KOPT-K1 (cell line): ENCODE measurements around the gene SMYD5.

Experiments
- H3K27ac ChIP-seq: fragments of 200-600 bp; sonication (generic); 2 replicates; pipeline ENCODE4 v1.5.1; 2016; ENCODE audit warnings: antibody characterized with exemption, mild to moderate bottlenecking, low read depth, low read length; ENCODE audit not compliant: poor library complexity, severe bottlenecking
- H3K36me3 ChIP-seq: fragments of 200-600 bp; sonication (generic); 2 replicates; pipeline ENCODE4 v1.5.1; 2017; ENCODE audit warnings: antibody characterized with exemption, mild to moderate bottlenecking, low read length, moderate library complexity; ENCODE audit not compliant: insufficient read depth
- H3K9me3 ChIP-seq: fragments of 200-600 bp; sonication (generic); 2 replicates; pipeline ENCODE4 v1.5.1; 2017; ENCODE audit warnings: antibody characterized with exemption, low read length, mild to moderate bottlenecking; ENCODE audit not compliant: insufficient read depth, poor library complexity, severe bottlenecking

Gene SMYD5

DNA sequence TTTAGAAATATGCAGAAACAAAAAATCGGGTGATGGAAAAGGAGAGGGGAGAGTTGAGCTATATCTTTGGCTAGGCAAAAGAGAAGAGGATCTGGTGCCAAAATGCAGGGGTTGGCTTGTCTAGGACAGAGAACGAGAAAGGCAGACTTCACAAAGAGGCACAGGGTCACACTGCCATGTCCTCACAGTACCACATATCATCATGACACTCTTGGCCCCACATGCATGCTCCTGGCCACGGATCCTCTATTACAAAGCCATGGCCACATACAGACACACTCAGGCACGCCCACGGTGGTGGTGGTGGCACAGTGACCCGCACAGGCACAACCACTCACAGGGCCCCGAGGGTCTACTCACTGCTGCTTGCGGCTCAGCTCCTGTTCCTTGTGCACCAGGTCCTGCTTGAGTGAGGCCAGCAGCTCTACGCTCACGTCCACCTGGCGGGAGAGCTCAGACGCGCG is 54.4 kb downstream of the SMYD5 start:
- Histone ChIP-seq H3K36me3 (peaks cover 56% of the 10 kb centered on the region), H3K27ac (no peak overlapping the region), H3K9me3 (no peaks in the 10 kb centered on the region)

- Histone ChIP-seq H3K36me3 (peaks cover 54% of the 10 kb centered on the region), H3K27ac (peak overlapping the region; percentile 60), H3K9me3 (no peaks in the 10 kb centered on the region)
Measured at GRCh38 chr2:73268830-73269685, 55.0 kb downstream of the SMYD5 start.

DNA sequence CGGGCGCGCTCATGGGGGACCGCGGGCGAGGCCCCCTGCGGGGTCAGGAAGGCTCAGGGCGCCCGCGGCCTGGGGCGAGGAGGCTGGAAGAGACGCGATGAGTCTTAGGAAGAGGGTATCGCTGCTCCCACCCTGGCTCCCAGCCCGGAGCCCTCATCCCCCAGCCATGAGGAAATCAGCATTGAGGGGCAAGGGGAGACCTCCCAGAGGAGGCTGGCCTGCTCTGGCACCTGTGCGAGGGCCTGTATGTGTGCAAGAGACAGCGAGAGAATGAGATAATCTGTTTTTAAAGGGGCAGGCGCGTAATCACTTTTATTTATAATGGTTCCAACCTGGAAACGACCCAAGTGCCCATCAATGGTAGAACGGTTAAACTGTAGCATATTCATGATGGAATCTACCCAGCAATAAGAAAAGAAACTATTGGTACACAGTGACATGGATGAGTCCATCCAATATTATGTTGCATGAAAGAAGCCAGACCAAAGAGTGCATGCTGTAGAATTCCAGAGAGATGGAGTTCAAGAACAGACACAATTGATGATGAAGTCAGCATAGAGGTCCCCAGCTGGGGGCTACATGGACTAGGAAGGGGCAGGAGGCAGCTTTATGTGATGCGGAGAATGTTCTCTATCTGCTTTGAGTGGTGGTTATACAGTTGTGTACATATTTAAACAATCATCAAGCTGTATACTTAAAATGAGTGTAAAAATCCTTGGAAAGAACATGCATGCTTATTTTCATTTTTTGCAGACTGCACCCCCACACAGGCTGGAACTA is 55.8 kb downstream of the SMYD5 start:
- H3K27ac ChIP-seq: peak overlapping the region; percentile 60
- H3K9me3 ChIP-seq: no peaks in the 10 kb centered on the region
- peaks cover 47% of the 10 kb centered on the region for H3K36me3 ChIP-seq

DNA sequence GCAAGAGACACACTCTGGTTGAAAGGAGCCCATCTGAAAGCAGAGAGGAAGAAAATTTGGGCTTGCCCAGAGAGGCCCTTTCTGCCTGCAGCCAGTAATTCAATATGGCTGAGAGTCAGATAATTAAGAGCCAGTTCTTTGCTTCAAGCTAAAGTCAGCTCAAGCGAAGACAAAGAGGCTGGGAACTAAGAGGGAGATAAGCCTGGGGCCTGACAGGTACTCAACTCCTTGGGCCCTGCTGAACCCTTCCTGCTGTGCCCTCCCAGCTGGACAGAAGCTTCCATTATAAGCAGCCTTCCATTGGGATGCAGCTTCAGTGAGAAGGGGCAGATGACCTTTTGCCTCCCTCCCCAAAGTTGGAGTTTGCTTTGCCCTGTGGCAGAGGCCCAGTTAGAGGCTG is 58.2 kb downstream of the SMYD5 start:
- H3K36me3 ChIP-seq: peaks cover 33% of the 10 kb centered on the region
- H3K27ac ChIP-seq: no peak overlapping the region
- no peaks in the 10 kb centered on the region for H3K9me3 ChIP-seq
